Suprapubic skin (tissue), 4 donors: ENCODE measurements around the gene RAB3C. TPM values are rescaled to one million over a fixed set of nuclear protein-coding genes. Genes with fewer than 3 reads are reported as not detected.

Experiments used
- DNase-seq, 2 donors: peaks; one replicate each; pipeline ENCODE4 v3.0.0-alpha.2; 2019; ENCODE audit warnings: low spot score in 2 of 2
- H3K27ac ChIP-seq: fragments of 200-600 bp; sonication (generic); one replicate; pipeline ENCODE4 v1.5.1; 2019
- H3K27me3 ChIP-seq: fragments of 200-600 bp; sonication (generic); one replicate; pipeline ENCODE4 v1.5.1; 2019
- H3K36me3 ChIP-seq: fragments of 200-600 bp; sonication (generic); one replicate; pipeline ENCODE4 v1.5.1; 2019
- H3K4me1 ChIP-seq: fragments of 200-600 bp; sonication (generic); one replicate; pipeline ENCODE4 v1.5.1; 2019
- H3K4me3 ChIP-seq: fragments of 200-600 bp; sonication (generic); one replicate; pipeline ENCODE4 v1.5.1; 2019; ENCODE audit warnings: mild to moderate bottlenecking
- H3K9me3 ChIP-seq: fragments of 200-600 bp; sonication (generic); one replicate; pipeline ENCODE4 v1.5.1; 2019
- EP300 ChIP-seq: sonication (generic); formaldehyde crosslinking; IDR thresholded peaks from one replicate; pipeline ENCODE4 v1.6.1; 2017; ENCODE audit warnings: antibody characterized with exemption
- POLR2A ChIP-seq, 2 donors: fragments of 450-650 bp; IDR thresholded peaks; one replicate each; pipeline ENCODE4 v1.6.1; 2017; ENCODE audit warnings: antibody characterized with exemption in 2 of 2, mild to moderate bottlenecking in 2 of 2, moderate library complexity in 2 of 2
- POLR2AphosphoS5 ChIP-seq, 3 donors: sonication (generic); formaldehyde crosslinking; IDR thresholded peaks; one replicate each; pipeline ENCODE4 v1.6.1; 2017; ENCODE audit warnings: antibody characterized with exemption in 3 of 3
- WGBS: methylation state at CpG from one replicate; pipeline ENCODE4 v1.1.5; 2018; 5-methylcytosine and 5-hydroxymethylcytosine counted together
- total RNA-seq, 4 donors: library from RNA; depleted of rRNA; stranded (reverse); fragments of >200 nt; gene quantifications; one replicate each; pipeline ENCODE4 v1.1.0, GENCODE V29; 2016
- TF ChIP-seq, protein P1 (sequence below), 2 donors: fragments of 200-600 bp in 1 of 2; fragments of 450-650 bp in 1 of 2; sonication (generic) in 1 of 2; IDR thresholded peaks; one replicate each; pipeline ENCODE4 v1.5.1; 2016 to 2019; ENCODE audit warnings: antibody characterized with exemption in 2 of 2, mild to moderate bottlenecking in 1 of 2, moderate library complexity in 1 of 2

Gene RAB3C
- total RNA-seq, 4 donors from 2014 or later, result 0.08 to 1.1 (median 0.27) TPM

DNA sequence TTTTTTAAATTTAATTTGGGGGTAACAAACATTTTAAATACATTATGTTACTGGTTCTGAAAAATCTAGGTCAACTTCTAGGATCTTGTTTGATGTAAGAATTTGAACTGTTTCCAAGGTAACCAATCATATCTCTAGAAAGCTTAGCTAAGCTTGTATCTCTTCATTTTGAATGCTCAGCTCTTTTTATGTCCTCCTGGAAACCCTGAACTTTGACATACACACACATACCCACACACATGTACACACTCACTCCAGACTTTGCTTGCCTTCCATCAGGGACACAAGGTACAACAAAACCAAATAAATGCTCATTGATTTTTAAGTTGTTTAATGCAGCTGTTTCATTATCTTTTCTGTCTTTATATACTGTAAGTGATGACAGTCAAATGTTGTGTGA is 178.5 kb downstream of the RAB3C start:
- DNase-seq, result no peak
- H3K9me3 ChIP-seq, result no peaks in the 10 kb centered on the region
- no peak overlapping the region for H3K27ac ChIP-seq
- no peaks in the 10 kb centered on the region for H3K36me3 ChIP-seq
- TF ChIP-seq POLR2AphosphoS5 (IDR thresholded peaks at IDR 0.05) (no peak), POLR2A (IDR thresholded peaks at IDR 0.05) (no peak), EP300 (no peak)
- TF ChIP-seq, protein P1, sequence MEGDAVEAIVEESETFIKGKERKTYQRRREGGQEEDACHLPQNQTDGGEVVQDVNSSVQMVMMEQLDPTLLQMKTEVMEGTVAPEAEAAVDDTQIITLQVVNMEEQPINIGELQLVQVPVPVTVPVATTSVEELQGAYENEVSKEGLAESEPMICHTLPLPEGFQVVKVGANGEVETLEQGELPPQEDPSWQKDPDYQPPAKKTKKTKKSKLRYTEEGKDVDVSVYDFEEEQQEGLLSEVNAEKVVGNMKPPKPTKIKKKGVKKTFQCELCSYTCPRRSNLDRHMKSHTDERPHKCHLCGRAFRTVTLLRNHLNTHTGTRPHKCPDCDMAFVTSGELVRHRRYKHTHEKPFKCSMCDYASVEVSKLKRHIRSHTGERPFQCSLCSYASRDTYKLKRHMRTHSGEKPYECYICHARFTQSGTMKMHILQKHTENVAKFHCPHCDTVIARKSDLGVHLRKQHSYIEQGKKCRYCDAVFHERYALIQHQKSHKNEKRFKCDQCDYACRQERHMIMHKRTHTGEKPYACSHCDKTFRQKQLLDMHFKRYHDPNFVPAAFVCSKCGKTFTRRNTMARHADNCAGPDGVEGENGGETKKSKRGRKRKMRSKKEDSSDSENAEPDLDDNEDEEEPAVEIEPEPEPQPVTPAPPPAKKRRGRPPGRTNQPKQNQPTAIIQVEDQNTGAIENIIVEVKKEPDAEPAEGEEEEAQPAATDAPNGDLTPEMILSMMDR (IDR thresholded peaks at IDR 0.05), result no peak
- H3K27me3 ChIP-seq, result no peaks in the 10 kb centered on the region
- peaks cover 9% of the 10 kb centered on the region for H3K4me1 ChIP-seq
- H3K4me3 ChIP-seq, result no peak overlapping the region

DNA sequence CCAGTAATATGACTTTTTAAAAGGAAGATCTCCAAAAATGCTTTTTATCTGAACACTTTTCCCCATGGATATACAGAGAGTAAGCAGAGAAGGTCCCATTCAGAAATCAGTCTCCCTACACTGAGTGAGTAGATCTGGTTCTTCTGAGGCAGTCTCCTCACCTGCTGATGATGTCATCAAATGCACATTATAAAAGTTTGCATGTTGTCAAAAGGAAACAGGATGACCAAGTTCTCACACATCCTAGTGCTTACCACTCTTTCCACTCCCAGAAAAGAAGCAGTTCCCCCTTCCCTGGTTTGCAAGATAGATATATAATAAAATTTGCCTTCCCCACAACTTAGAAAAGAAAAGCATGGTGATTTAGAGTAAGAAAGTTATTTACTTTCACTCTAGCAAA is 180.5 kb downstream of the RAB3C start:
- Histone ChIP-seq H3K27me3 (no peaks in the 10 kb centered on the region), H3K27ac (no peak overlapping the region), H3K4me1 (peaks cover 9% of the 10 kb centered on the region), H3K36me3 (no peaks in the 10 kb centered on the region), H3K4me3 (no peak overlapping the region), H3K9me3 (no peaks in the 10 kb centered on the region)
- DNase-seq, result no peak
- TF ChIP-seq, protein P1 (IDR thresholded peaks at IDR 0.05), result no peak
- TF ChIP-seq POLR2A (IDR thresholded peaks at IDR 0.05) (no peak), POLR2AphosphoS5 (IDR thresholded peaks at IDR 0.05) (no peak), EP300 (no peak)

DNA sequence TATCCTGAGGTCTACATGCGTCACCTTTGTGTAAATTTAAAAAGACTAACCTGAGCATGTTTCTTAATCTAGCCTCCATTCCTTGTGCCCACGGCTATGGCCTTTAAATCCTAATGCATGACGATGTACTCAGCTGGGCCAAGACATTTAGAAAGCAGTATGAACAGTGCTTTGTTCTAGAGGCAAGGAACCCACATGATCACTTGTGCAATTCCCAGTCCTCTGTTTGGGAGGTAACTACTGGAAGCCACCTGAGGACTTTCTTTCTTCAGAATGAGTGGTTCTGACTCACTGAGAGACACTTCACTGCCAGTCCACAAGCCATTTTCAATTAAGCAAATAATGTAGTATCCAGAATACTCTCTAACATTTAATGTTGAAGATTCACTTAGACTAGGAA is 181.3 kb downstream of the RAB3C start:
- H3K4me3 ChIP-seq, result no peak overlapping the region
- DNase-seq, result no peak
- WGBS, result 89% methylated on average over 3 of the region's 3 CpGs
- TF ChIP-seq POLR2AphosphoS5 (IDR thresholded peaks at IDR 0.05) (no peak), EP300 (no peak), POLR2A (IDR thresholded peaks at IDR 0.05) (no peak)
- TF ChIP-seq, protein P1 (IDR thresholded peaks at IDR 0.05), result no peak
- H3K27ac ChIP-seq, result no peak overlapping the region
- H3K4me1 ChIP-seq, result peaks cover 6% of the 10 kb centered on the region
- H3K36me3 ChIP-seq, result no peaks in the 10 kb centered on the region
- H3K9me3 ChIP-seq, result no peaks in the 10 kb centered on the region
- H3K27me3 ChIP-seq, result no peaks in the 10 kb centered on the region

DNA sequence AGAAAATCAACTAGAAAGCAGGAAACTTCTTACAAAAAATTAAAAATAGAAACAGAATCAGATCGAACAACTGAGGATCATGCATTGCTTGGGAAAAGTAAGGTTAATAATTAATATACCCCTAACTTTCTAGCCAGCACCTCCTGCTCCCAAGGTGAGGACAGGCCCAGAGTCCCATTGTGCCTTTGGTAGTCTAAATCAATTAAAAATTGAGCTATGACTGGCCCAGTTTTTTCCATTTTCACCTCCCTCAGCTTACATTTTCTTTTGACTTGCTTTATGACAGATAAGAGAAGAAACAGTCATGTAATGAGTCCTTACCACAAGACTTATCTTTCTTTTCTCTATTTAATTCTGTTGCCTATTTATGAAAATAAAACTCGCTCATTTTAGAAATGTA is 182.2 kb downstream of the RAB3C start:
- no peak for DNase-seq
- Histone ChIP-seq H3K4me3 (no peak overlapping the region), H3K4me1 (peaks cover 3% of the 10 kb centered on the region), H3K27me3 (no peaks in the 10 kb centered on the region), H3K9me3 (no peaks in the 10 kb centered on the region), H3K27ac (no peak overlapping the region), H3K36me3 (no peaks in the 10 kb centered on the region)
- TF ChIP-seq, protein P1 (IDR thresholded peaks at IDR 0.05), result no peak
- no peak for TF ChIP-seq EP300
- no peak for TF ChIP-seq POLR2AphosphoS5 (IDR thresholded peaks at IDR 0.05)
- TF ChIP-seq POLR2A (IDR thresholded peaks at IDR 0.05), result no peak
- WGBS, result 82% methylated on average over 2 of the region's 2 CpGs

DNA sequence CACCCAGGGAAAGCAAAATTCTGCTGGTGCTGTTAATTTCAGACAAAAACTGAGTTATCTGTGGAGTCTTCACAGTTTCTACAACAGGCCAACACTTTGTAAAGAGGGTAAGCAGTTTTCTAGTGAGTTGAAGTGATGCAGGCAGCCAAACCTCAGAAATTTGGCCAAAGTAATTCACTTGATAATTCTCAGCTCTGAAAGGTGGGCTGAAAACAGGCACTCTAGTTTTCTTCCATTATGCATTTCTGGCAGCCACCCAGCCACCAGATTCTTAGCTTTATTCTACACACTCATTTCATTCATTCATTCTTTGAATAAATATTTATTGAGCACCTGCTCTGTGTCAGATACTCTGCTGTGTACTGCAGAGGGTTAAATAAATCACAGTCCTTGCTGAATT is 184.2 kb downstream of the RAB3C start:
- H3K9me3 ChIP-seq, result no peaks in the 10 kb centered on the region
- TF ChIP-seq EP300, result no peak
- TF ChIP-seq, protein P1 (IDR thresholded peaks at IDR 0.05), result no peak
- no peak for TF ChIP-seq POLR2AphosphoS5 (IDR thresholded peaks at IDR 0.05)
- no peak for TF ChIP-seq POLR2A (IDR thresholded peaks at IDR 0.05)
- no peak overlapping the region for H3K27ac ChIP-seq
- no peaks in the 10 kb centered on the region for H3K27me3 ChIP-seq
- H3K36me3 ChIP-seq, result no peaks in the 10 kb centered on the region
- H3K4me1 ChIP-seq, result no peaks in the 10 kb centered on the region
- no peak for DNase-seq
- H3K4me3 ChIP-seq, result no peak overlapping the region
